ENCODE measurements around the gene TCFL5. TPM values are rescaled to one million over a fixed set of nuclear protein-coding genes. Genes with fewer than 3 reads are reported as not detected.
A peak's percentile ranks its signal among the peaks of the same experiment; 100 is the strongest.

TCFL5 gene
- total and polyA plus RNA-seq, 2 donors from 2014 or later: 6.1 to 11.5 TPM

DNA sequence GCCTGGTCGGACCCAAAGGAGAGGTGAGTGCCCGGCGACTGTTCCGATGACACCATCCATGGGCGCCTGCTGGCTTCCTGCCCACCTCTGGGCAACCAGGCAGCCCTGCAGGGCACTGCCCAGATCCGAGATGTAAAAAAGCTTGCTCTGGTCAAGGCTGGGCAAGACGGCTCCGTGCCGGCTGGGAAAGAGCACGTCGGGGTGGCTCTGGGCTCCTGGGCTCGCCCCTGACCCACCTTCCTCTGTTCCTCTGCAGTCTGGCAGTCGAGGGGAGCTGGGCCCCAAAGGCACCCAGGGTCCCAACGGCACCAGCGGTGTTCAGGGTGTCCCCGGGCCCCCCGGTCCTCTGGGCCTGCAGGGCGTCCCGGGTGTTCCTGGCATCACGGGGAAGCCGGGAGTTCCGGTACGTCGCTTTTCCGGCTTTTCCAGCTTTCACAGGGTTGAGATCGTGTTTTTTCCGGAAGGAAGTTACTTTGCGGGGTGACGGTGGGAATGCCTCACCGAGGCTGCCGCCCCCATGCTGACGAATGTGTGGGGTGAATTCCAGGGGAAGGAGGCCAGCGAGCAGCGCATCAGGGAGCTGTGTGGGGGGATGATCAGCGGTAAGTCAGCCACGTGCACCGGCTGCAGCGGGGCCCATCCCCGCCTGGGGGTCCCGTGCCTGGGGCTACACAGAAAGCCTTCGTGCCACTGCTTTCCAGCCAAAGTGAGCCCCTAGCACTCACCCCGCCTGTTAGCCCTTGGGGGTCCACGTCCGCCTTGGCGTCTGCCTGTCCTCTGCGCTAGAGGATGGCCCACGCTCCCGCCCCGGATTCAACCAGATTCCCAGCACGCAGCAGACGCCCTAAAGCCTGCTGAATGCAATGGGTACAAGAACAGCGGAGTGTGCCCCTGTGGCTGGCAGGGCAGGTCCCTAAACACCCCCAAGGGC lies 25.4 kb downstream of the TCFL5 start:
- H3K27ac ChIP-seq (ENCODE audit: low read depth in 2 of 2, low read length in 2 of 2): no peak overlapping the region
- no peak overlapping the region for H3K4me3 ChIP-seq (ENCODE audit: low read length in 3 of 3)
- intact Hi-C loops (cut with DNase I): no loop called here
- FAIRE-seq: no peak
- TF ChIP-seq, protein P1, sequence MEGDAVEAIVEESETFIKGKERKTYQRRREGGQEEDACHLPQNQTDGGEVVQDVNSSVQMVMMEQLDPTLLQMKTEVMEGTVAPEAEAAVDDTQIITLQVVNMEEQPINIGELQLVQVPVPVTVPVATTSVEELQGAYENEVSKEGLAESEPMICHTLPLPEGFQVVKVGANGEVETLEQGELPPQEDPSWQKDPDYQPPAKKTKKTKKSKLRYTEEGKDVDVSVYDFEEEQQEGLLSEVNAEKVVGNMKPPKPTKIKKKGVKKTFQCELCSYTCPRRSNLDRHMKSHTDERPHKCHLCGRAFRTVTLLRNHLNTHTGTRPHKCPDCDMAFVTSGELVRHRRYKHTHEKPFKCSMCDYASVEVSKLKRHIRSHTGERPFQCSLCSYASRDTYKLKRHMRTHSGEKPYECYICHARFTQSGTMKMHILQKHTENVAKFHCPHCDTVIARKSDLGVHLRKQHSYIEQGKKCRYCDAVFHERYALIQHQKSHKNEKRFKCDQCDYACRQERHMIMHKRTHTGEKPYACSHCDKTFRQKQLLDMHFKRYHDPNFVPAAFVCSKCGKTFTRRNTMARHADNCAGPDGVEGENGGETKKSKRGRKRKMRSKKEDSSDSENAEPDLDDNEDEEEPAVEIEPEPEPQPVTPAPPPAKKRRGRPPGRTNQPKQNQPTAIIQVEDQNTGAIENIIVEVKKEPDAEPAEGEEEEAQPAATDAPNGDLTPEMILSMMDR (IDR thresholded peaks at IDR 0.05; ENCODE audit: borderline replicate concordance, extremely low read depth, insufficient read depth): no peak
- DNase-seq: peak; percentile 62 to 77 (median 70)
- H3K27me3 ChIP-seq (ENCODE audit: control insufficient read depth, insufficient read depth, low read length): no peaks in the 10 kb centered on the region
- H3K4me1 ChIP-seq (ENCODE audit: control insufficient read depth in 2 of 3, insufficient read depth in 2 of 3, low read depth in 1 of 3, low read length in 3 of 3): peaks cover 0 to 13% (median 2%) of the 10 kb centered on the region in 3 donors
- no peaks in the 10 kb centered on the region for H3K36me3 ChIP-seq (ENCODE audit: control insufficient read depth in 2 of 3, insufficient read depth in 3 of 3, low read length in 3 of 3)
- H3K9me3 ChIP-seq (ENCODE audit: control insufficient read depth in 2 of 3, insufficient read depth in 1 of 3, low read length in 3 of 3): no peaks in the 10 kb centered on the region
- no peak overlapping the region for H3K9ac ChIP-seq (ENCODE audit: low read length in 3 of 3)

DNA sequence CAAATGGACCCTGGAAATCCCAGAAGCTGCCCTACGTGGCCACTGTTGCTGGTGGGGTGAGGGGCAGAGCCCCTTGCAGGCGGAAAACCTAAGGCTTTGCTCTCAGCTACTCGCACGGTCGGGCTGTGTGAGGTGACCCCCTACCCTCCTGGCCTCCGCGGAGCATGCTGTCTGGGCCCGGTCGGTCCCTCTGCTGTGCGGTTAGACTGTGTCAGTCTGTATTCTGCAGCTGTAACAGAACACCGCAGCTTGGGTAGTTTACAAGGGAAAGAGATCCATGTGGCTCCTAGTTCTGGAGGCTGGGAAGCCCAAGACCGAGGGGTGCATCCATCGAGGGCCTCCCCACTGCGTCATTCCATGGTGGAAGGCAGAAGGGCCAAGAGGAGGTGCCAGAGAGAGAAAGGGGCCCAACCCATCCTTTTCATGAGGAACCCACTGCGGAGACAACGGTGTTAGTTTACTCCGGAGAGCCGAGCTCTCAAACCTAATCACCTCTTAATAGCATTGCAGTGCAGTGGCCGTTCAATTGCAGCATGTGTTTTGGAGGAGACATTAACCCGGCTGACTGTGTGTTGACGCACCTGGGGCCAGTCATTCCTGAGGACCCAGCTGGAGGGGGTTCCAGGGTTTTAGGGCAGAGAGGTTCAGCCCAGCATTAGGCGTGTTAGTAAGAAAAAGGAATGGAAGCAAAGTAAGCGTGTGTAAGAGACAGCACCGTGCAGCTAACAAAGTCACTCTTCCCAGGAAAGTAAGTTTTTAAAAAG lies 26.5 kb downstream of the TCFL5 start:
- TF ChIP-seq, protein P1 (IDR thresholded peaks at IDR 0.05; ENCODE audit: borderline replicate concordance, extremely low read depth, insufficient read depth): no peak
- peak in 1 of 5 donors; percentile 38 for DNase-seq

DNA sequence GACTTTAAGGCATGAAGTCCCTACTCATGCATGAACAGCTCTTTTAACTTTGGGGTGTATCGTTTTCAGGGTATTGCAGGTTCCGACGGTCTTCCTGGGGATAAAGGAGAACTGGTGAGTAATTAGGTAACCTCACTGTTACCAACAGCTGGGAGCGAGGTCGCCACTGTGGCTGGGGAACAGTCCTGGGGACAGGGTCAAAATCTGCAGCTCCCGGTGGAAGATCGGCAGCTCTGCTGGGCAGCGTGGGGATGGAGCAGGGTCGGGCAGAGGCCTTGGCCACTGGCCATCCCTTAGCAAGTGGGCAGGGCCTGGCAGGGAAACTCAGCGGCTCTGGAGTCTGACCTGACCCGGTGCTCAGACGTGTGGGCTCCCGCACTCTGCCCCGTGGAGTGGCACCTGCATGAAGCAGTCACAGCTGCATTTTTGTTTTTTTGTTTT lies 28.7 kb downstream of the TCFL5 start:
- peaks cover 0 to 13% (median 0%) of the 10 kb centered on the region in 3 donors for H3K4me1 ChIP-seq (ENCODE audit: control insufficient read depth in 2 of 3, insufficient read depth in 2 of 3, low read depth in 1 of 3, low read length in 3 of 3)
- DNase-seq (peak in 1 of 5 donors; percentile 79), FAIRE-seq (no peak)
- no peak overlapping the region for H3K9ac ChIP-seq (ENCODE audit: low read length in 3 of 3)
- H3K27me3 ChIP-seq (ENCODE audit: control insufficient read depth, insufficient read depth, low read length): no peaks in the 10 kb centered on the region
- H3K36me3 ChIP-seq (ENCODE audit: control insufficient read depth in 2 of 3, insufficient read depth in 3 of 3, low read length in 3 of 3): no peaks in the 10 kb centered on the region
- intact Hi-C loops (cut with DNase I): no loop called here
- no peaks in the 10 kb centered on the region for H3K9me3 ChIP-seq (ENCODE audit: control insufficient read depth in 2 of 3, insufficient read depth in 1 of 3, low read length in 3 of 3)
- H3K4me3 ChIP-seq (ENCODE audit: low read length in 3 of 3): no peak overlapping the region
- TF ChIP-seq, protein P1 (IDR thresholded peaks at IDR 0.05; ENCODE audit: borderline replicate concordance, extremely low read depth, insufficient read depth): no peak
- H3K27ac ChIP-seq (ENCODE audit: low read depth in 2 of 2, low read length in 2 of 2): peak overlapping the region in 1 of 2 donors; percentile 32

More for the DNA sequence above, 26.5 kb downstream of the TCFL5 start:
- no peak overlapping the region for H3K27ac ChIP-seq (ENCODE audit: low read depth in 2 of 2, low read length in 2 of 2)
- no peaks in the 10 kb centered on the region for H3K27me3 ChIP-seq (ENCODE audit: control insufficient read depth, insufficient read depth, low read length)
- H3K4me1 ChIP-seq (ENCODE audit: control insufficient read depth in 2 of 3, insufficient read depth in 2 of 3, low read depth in 1 of 3, low read length in 3 of 3): peaks cover 0 to 13% (median 2%) of the 10 kb centered on the region in 3 donors
- H3K36me3 ChIP-seq (ENCODE audit: control insufficient read depth in 2 of 3, insufficient read depth in 3 of 3, low read length in 3 of 3): no peaks in the 10 kb centered on the region
- H3K4me3 ChIP-seq (ENCODE audit: low read length in 3 of 3): no peak overlapping the region
- H3K9ac ChIP-seq (ENCODE audit: low read length in 3 of 3): no peak overlapping the region
- no peak for FAIRE-seq
- H3K9me3 ChIP-seq (ENCODE audit: control insufficient read depth in 2 of 3, insufficient read depth in 1 of 3, low read length in 3 of 3): no peaks in the 10 kb centered on the region
- intact Hi-C loops (cut with DNase I): no loop called here
